ENCODE data around the gene UBE2D2. TPM values are rescaled to one million over a fixed set of nuclear protein-coding genes. Genes with fewer than 3 reads are reported as not detected.
A peak's percentile ranks its signal among the peaks of the same experiment; 100 is the strongest.
"Not testable (repeated sequence)": the region's sequence is repeated elsewhere in the genome, so short reads cannot be mapped to it uniquely, and the experiment has no call there.

The UBE2D2 gene
- total RNA-seq, 1 donor from 2014 or later = 129 TPM

DNA sequence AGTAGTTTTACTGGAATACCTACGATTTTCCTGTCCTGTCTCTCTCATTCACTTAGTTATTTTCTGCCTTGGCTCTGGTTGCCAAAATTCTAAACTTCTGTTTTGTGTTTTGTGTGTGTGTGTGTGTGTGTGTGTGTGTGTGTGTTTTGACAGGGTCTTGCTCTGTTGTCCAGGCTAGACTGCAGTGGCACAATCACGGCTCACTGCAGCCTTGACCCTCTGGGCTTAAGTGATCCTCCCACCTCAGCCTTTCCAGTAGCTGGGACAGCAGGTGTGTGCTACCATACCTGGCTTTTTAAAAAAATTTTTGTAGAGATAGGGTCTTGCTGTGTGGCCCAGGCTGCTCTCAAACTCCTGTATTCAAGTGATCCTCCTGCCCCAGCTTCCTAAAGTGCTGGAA is 17.2 kb downstream of the UBE2D2 start:
- TF ChIP-seq, protein P1, sequence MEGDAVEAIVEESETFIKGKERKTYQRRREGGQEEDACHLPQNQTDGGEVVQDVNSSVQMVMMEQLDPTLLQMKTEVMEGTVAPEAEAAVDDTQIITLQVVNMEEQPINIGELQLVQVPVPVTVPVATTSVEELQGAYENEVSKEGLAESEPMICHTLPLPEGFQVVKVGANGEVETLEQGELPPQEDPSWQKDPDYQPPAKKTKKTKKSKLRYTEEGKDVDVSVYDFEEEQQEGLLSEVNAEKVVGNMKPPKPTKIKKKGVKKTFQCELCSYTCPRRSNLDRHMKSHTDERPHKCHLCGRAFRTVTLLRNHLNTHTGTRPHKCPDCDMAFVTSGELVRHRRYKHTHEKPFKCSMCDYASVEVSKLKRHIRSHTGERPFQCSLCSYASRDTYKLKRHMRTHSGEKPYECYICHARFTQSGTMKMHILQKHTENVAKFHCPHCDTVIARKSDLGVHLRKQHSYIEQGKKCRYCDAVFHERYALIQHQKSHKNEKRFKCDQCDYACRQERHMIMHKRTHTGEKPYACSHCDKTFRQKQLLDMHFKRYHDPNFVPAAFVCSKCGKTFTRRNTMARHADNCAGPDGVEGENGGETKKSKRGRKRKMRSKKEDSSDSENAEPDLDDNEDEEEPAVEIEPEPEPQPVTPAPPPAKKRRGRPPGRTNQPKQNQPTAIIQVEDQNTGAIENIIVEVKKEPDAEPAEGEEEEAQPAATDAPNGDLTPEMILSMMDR (IDR thresholded peaks at IDR 0.05) = no peak
- DNase-seq (ENCODE audit: low spot score) = no peak
- peak overlapping the region; percentile 49 for H3K27ac Mint-ChIP-seq (ENCODE audit: unreplicated experiment)
- no peaks in the 10 kb centered on the region for H3K36me3 Mint-ChIP-seq (ENCODE audit: low read depth)
- H3K4me3 Mint-ChIP-seq (ENCODE audit: unreplicated experiment) = no peak overlapping the region
- H3K9me3 Mint-ChIP-seq (ENCODE audit: low read depth) = no peaks in the 10 kb centered on the region
- peaks cover 42% of the 10 kb centered on the region for H3K4me1 Mint-ChIP-seq (ENCODE audit: low read depth)
- no peaks in the 10 kb centered on the region for H3K27me3 Mint-ChIP-seq (ENCODE audit: low read depth)

- not testable (repeated sequence) for DNase-seq (ENCODE audit: low spot score)
Measured at GRCh38 chr5:139582181-139582580, 21.0 kb downstream of the UBE2D2 start.

DNA sequence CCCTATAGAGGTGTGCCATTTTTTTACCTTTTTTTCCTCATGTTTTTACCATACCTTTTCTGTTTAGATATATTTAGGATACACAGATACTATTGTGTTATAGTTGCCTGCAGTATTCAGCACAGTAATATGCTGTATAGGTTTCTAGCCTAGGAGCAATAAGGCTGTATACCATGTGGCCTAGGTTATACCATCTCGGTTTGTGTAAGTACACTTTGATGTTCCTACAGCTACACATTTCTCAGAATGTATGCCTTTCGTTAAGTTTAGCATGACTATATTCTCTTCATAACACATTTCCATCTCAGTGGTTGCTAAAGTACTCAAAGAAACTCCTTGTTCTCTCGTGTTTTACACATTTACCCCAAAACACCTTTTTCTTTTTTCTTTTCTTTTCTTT is 23.0 kb downstream of the UBE2D2 start:
- TF ChIP-seq, protein P1 (IDR thresholded peaks at IDR 0.05) = no peak
- Mint-ChIP-seq H3K27ac (ENCODE audit: unreplicated experiment) (no peak overlapping the region), H3K27me3 (ENCODE audit: low read depth) (no peaks in the 10 kb centered on the region), H3K4me1 (ENCODE audit: low read depth) (peaks cover 20% of the 10 kb centered on the region), H3K4me3 (ENCODE audit: unreplicated experiment) (no peak overlapping the region), H3K9me3 (ENCODE audit: low read depth) (no peaks in the 10 kb centered on the region), H3K36me3 (ENCODE audit: low read depth) (no peaks in the 10 kb centered on the region)
- no peak for DNase-seq (ENCODE audit: low spot score)

More at GRCh38 chr5:139582181-139582580, 21.0 kb downstream of the UBE2D2 start:
- H3K4me3 Mint-ChIP-seq (ENCODE audit: unreplicated experiment); H3K36me3 Mint-ChIP-seq (ENCODE audit: low read depth); H3K27ac Mint-ChIP-seq (ENCODE audit: unreplicated experiment); H3K27me3 Mint-ChIP-seq (ENCODE audit: low read depth); H3K9me3 Mint-ChIP-seq (ENCODE audit: low read depth): not testable (repeated sequence)
- H3K4me1 Mint-ChIP-seq (ENCODE audit: low read depth) = peaks cover 33% of the 10 kb centered on the region

DNA sequence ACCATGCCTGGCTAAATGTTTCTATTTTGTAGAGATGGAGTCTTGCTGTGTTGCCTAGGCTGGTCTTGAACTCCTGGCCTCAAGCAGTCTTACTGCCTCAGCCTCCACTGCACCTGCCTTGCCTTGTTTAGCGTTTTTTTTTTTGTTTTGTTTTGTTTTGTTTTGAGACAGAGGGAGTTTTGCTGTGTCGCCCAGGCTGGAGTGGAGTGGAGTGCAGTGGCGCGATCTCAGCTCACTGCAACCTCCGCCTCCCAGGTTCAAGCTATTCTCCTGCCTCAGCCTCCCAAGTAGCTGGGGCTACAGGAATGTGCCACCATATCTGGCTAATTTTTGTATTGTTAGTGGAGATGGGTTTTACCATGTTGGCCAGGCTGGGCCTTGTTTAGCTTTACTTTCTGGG is 27.0 kb downstream of the UBE2D2 start:
- not testable (repeated sequence) for H3K9me3 Mint-ChIP-seq (ENCODE audit: low read depth); H3K36me3 Mint-ChIP-seq (ENCODE audit: low read depth); H3K4me3 Mint-ChIP-seq (ENCODE audit: unreplicated experiment); H3K27me3 Mint-ChIP-seq (ENCODE audit: low read depth); DNase-seq (ENCODE audit: low spot score)
- Mint-ChIP-seq H3K4me1 (ENCODE audit: low read depth) (peaks cover 25% of the 10 kb centered on the region), H3K27ac (ENCODE audit: unreplicated experiment) (peak overlapping the region; percentile 49)

DNA sequence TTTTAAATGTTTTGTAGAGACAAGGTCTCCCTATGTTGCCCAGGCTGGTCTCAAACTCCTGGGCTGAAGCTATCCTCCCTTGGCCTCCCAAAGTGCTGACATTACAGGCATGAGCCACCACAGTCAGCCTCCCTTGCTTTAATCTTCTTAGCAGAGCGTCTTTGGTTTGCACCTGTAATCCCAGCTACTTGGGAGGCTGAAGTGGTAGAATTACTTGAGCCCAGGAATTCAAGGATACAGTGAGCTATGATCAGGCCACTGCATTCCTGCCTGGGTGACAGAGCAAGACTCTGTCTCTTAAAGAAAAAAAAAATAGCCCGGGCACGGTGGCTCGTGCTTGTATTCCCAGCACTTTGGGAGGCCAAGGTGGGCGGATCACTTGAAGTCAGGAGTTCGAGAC is 27.8 kb downstream of the UBE2D2 start:
- no peaks in the 10 kb centered on the region for H3K9me3 Mint-ChIP-seq (ENCODE audit: low read depth)

DNA sequence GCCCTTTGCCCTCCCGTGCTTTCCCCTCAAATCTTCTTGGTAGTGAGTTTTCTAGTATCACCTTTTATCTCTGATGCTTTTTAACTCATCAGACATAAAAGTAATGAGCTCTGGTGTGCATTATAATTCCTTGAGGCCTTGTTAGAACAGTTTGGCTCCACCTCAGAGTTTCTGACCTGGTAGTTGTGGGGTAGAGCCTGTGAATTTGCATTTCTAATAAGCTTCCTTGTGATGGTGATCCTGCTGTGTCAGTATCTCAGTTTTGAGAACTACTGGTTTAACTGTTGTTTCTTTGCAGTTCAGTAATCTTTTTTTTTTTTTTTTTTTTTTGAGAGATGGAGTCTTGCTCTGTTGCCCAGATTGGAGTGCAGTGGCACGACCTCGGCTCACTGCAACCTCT is 31.1 kb downstream of the UBE2D2 start:
- Mint-ChIP-seq H3K27ac (ENCODE audit: unreplicated experiment) (peak overlapping the region; percentile 25), H3K4me1 (ENCODE audit: low read depth) (peaks cover 37% of the 10 kb centered on the region), H3K4me3 (ENCODE audit: unreplicated experiment) (no peak overlapping the region), H3K36me3 (ENCODE audit: low read depth) (peaks cover 2% of the 10 kb centered on the region), H3K9me3 (ENCODE audit: low read depth) (no peaks in the 10 kb centered on the region), H3K27me3 (ENCODE audit: low read depth) (no peaks in the 10 kb centered on the region)
- DNase-seq (ENCODE audit: low spot score) = no peak
- TF ChIP-seq, protein P1 (IDR thresholded peaks at IDR 0.05) = no peak

More for the DNA sequence above, 27.8 kb downstream of the UBE2D2 start:
- Mint-ChIP-seq H3K27ac (ENCODE audit: unreplicated experiment) (peak overlapping the region; percentile 36), H3K36me3 (ENCODE audit: low read depth) (peaks cover 2% of the 10 kb centered on the region), H3K27me3 (ENCODE audit: low read depth) (no peaks in the 10 kb centered on the region), H3K4me3 (ENCODE audit: unreplicated experiment) (no peak overlapping the region), H3K4me1 (ENCODE audit: low read depth) (peaks cover 30% of the 10 kb centered on the region)
- TF ChIP-seq, protein P1 (IDR thresholded peaks at IDR 0.05) = no peak
- DNase-seq (ENCODE audit: low spot score) = no peak

GRCh38 chr5:139593076-139593475 is 31.9 kb downstream of the UBE2D2 start:
- not testable (repeated sequence) for H3K9me3 Mint-ChIP-seq (ENCODE audit: low read depth); H3K27me3 Mint-ChIP-seq (ENCODE audit: low read depth); DNase-seq (ENCODE audit: low spot score); H3K36me3 Mint-ChIP-seq (ENCODE audit: low read depth); H3K4me3 Mint-ChIP-seq (ENCODE audit: unreplicated experiment)
- peak overlapping the region; percentile 81 for H3K27ac Mint-ChIP-seq (ENCODE audit: unreplicated experiment)
- H3K4me1 Mint-ChIP-seq (ENCODE audit: low read depth) = peaks cover 37% of the 10 kb centered on the region
